Embryonic facial prominence (tissue), 1 donor: ENCODE results near the gene EDEM1.
A peak's percentile ranks its signal among the peaks of the same experiment; 100 is the strongest.

Experiments
- DNase-seq: peaks from one replicate; pipeline ENCODE4 v3.0.0-alpha.2; 2016; ENCODE audit errors: extremely low spot score

Gene EDEM1

GRCh38 chr3:5198986-5199731, 11.7 kb downstream of the EDEM1 start:
- no peak for DNase-seq

- DNase-seq: no peak
Observed at GRCh38 chr3:5201536-5201935, 14.0 kb downstream of the EDEM1 start.

GRCh38 chr3:5202222-5202621, 14.7 kb downstream of the EDEM1 start:
- no peak for DNase-seq

- no peak for DNase-seq
Observed at GRCh38 chr3:5205165-5205941, 17.8 kb downstream of the EDEM1 start.

GRCh38 chr3:5210926-5211325, 23.4 kb downstream of the EDEM1 start:
- DNase-seq: no peak

GRCh38 chr3:5212628-5213573, 25.4 kb downstream of the EDEM1 start:
- no peak for DNase-seq

- no peak for DNase-seq
Observed at GRCh38 chr3:5213574-5213966, 26.1 kb downstream of the EDEM1 start.

- DNase-seq: no peak
Observed at GRCh38 chr3:5214352-5214751, 26.8 kb downstream of the EDEM1 start.

GRCh38 chr3:5217824-5218595, 30.5 kb downstream of the EDEM1 start:
- no peak for DNase-seq

GRCh38 chr3:5218815-5219214, 31.3 kb downstream of the EDEM1 start:
- DNase-seq: no peak

- no peak for DNase-seq
Observed at GRCh38 chr3:5219216-5219615, 31.7 kb downstream of the EDEM1 start.

- DNase-seq: no peak
Observed at GRCh38 chr3:5220193-5220592, 32.7 kb downstream of the EDEM1 start.

- DNase-seq: no peak
Observed at GRCh38 chr3:5220667-5221431, 33.3 kb downstream of the EDEM1 start.

- DNase-seq: no peak
Observed at GRCh38 chr3:5221701-5222100, 34.2 kb downstream of the EDEM1 start.

GRCh38 chr3:5222283-5223005, 34.9 kb downstream of the EDEM1 start:
- no peak for DNase-seq

- DNase-seq: peak; percentile 35
Observed at GRCh38 chr3:5226783-5227182, 39.3 kb downstream of the EDEM1 start.

- DNase-seq: no peak
Observed at GRCh38 chr3:5227812-5228211, 40.3 kb downstream of the EDEM1 start.

- DNase-seq: no peak
Observed at GRCh38 chr3:5229414-5229813, 41.9 kb downstream of the EDEM1 start.

- no peak for DNase-seq
Observed at GRCh38 chr3:5231074-5231473, 43.6 kb downstream of the EDEM1 start.

- no peak for DNase-seq
Observed at GRCh38 chr3:5231487-5231886, 44.0 kb downstream of the EDEM1 start.
